ENCODE data around the gene FSTL3.

FSTL3 gene

DNA sequence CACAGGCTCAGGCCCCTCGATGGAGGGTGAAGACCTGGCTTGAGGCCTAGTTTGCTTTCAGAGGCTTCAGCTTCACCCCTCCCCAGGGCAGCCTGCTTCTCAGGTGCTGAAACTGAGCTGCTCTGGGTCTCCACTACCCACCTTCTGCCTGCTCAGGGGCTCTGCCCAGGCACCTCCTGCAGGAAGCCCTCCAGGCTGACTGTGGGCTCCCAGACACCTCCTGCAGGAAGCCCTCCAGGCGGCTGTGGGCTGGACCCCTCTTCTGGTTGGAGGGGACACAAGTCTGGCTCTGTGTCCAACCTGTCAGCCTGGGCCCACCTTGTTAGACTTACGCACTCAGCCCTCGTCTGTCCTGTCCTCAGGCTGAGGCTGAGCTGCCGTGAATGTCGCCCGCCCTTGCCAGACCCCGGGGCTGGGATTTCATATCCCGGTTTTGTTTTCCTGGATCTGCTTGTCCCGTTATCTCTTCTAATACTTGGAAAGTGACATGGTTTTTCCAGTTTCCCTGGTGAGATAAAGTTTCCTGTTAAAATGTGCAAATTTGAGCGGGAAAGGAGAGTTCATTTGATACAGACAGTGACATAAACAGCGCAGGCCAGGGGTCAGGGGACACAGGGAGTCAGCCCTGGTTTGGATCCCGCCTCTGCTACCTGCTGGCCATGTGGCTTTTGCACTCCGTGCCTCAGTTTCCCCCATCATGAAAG lies 53.9 kb downstream of the FSTL3 start:
- no peak for DNase-seq (ENCODE audit: low read depth)
- no peak overlapping the region for H3K4me3 ChIP-seq (ENCODE audit: control insufficient read depth, low read depth, low read length)
- TF ChIP-seq CTCF (conservative IDR thresholded peaks at IDR 0.05; ENCODE audit: control insufficient read depth, insufficient read depth, low read depth, low read length) = no peak

GRCh38 chr19:731000-731399 lies 54.8 kb downstream of the FSTL3 start:
- H3K4me3 ChIP-seq (ENCODE audit: control insufficient read depth, low read depth, low read length) = no peak overlapping the region
- DNase-seq (ENCODE audit: low read depth) = no peak
- TF ChIP-seq CTCF (conservative IDR thresholded peaks at IDR 0.05; ENCODE audit: control insufficient read depth, insufficient read depth, low read depth, low read length) = no peak

DNA sequence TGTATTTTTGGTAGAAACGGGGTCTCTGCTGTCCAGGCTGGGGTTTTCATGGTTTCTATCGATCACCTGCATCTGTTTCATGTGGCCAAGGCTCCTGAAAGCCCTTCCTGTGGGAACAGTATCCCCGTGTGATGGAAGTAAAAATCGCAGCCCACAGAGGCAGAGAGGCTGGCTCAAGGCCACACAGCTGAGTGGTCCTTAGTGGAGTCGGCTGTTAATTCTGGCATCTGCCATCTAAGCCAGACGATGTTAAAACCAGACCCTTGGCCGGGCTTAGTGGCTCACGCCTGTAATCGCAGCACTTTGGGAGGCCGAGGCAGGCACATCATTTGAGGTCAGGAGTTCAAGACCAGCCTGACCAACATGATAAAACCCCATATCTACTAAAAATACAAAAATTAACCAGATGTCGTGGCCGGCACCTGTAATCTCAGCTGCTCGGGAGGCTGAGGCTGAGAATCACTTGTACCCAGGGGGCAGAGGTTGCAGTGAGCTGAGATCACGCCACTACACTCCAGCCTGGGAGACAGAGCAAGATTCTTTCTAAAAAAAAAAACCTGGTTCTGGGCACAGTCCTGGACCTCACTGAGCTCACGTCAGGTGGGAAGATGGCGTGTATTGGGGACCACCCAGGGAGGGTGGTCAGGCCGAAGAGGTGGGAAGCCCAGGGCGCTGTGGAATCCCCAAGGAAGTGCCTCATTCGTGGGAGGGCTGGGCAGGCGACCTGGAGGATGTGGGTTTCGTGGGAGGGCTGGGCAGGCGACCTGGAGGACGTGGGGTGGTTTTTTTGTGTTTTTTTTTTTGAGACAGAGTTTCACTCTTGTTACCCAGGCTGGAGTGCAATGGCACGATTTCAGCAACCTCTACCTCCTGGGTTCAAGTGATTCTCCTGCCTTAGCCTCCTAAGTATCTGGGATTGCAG lies 56.2 kb downstream of the FSTL3 start:
- TF ChIP-seq CTCF (conservative IDR thresholded peaks at IDR 0.05; ENCODE audit: control insufficient read depth, insufficient read depth, low read depth, low read length) = no peak
- no peak for DNase-seq (ENCODE audit: low read depth)
- no peak overlapping the region for H3K4me3 ChIP-seq (ENCODE audit: control insufficient read depth, low read depth, low read length)
